ENCODE measurements around the gene REXO5. TPM values are rescaled to one million over a fixed set of nuclear protein-coding genes. Genes with fewer than 3 reads are reported as not detected.

Gene REXO5
- total and polyA plus RNA-seq, 2 of the 13 experiments (the other 11 are each of a cell fraction or from before 2014, with no cell fraction given): 5.9 to 13.1 TPM

DNA sequence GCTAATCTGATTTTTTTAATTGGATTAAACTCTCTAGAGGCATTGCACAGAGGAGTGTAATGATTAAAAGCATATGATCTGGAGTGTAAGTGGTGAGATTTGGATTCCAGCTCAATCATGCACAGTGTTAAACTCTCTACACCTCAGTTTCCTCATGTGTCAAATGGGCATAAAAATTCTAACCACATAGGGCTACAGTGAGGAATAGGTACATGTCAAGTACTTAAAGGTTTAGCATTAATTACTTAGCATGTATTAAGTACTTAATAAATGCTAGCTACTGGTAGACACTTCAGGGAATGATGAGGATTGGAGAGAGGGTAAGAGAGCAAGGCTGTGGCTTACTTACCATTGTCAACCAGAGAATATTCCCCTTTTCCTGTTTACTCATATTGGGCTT, 17.2 kb upstream of the REXO5 start:
- no peak for FAIRE-seq
- Histone ChIP-seq H3K9me3 (ENCODE audit: low read length) (no peaks in the 10 kb centered on the region), H3K4me1 (ENCODE audit: insufficient read depth, low read length) (no peaks in the 10 kb centered on the region), H4K20me1 (ENCODE audit: insufficient read depth, low read length) (no peaks in the 10 kb centered on the region), H3K4me3 (replicated peaks in 1 of 3; ENCODE audit: insufficient read depth in 1 of 3, low read depth in 2 of 3, low read length in 3 of 3) (no peak overlapping the region), H3K79me2 (ENCODE audit: insufficient read depth, low read length) (no peaks in the 10 kb centered on the region), H3K4me2 (ENCODE audit: low read depth, low read length) (no peak overlapping the region), H3K27ac (ENCODE audit: extremely low read length, insufficient read depth, low read length) (no peak overlapping the region), H3K36me3 (replicated peaks in 1 of 2; ENCODE audit: control insufficient read depth in 1 of 2, insufficient read depth in 2 of 2, low read length in 2 of 2) (peaks cover 0 to 3% of the 10 kb centered on the region in 2 experiments; a peak in 3 of 5 replicates), H3K9ac (ENCODE audit: insufficient read depth, low read depth, low read length) (no peak overlapping the region), H2AFZ (ENCODE audit: low read length) (no peak overlapping the region), H3K27me3 (ENCODE audit: control insufficient read depth in 1 of 2, insufficient read depth in 2 of 2, low read length in 2 of 2) (no peaks in the 10 kb centered on the region)
- no peak for ATAC-seq
- ChIA-PET POLR2A (interaction anchor here (0.7 kb wide), 1 partner anchor 17 kb away, joined by 3 read pairs; the partner anchor contains the start of gene ERI2), CTCF (ENCODE audit: low intra/inter-chr PET ratio, low total read pairs) (no interaction called here)
- TF ChIP-seq ZNF549 (CRISPR knock-in tag; IDR thresholded peaks at IDR 0.05): no peak
- TF ChIP-seq, protein P1, sequence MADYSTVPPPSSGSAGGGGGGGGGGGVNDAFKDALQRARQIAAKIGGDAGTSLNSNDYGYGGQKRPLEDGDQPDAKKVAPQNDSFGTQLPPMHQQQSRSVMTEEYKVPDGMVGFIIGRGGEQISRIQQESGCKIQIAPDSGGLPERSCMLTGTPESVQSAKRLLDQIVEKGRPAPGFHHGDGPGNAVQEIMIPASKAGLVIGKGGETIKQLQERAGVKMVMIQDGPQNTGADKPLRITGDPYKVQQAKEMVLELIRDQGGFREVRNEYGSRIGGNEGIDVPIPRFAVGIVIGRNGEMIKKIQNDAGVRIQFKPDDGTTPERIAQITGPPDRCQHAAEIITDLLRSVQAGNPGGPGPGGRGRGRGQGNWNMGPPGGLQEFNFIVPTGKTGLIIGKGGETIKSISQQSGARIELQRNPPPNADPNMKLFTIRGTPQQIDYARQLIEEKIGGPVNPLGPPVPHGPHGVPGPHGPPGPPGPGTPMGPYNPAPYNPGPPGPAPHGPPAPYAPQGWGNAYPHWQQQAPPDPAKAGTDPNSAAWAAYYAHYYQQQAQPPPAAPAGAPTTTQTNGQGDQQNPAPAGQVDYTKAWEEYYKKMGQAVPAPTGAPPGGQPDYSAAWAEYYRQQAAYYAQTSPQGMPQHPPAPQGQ (CRISPR knock-in tag; IDR thresholded peaks at IDR 0.05; ENCODE audit: borderline replicate concordance): no peak
- 0 out of 2 replicates have a peak, but pooled peaks have one; percentile 20 for TF ChIP-seq ZNF629 (CRISPR knock-in tag; conservative IDR thresholded peaks at IDR 0.05)
- TF ChIP-seq ZFP36L1 (CRISPR knock-in tag; IDR thresholded peaks at IDR 0.05): no peak
- TF ChIP-seq ZNF382 (CRISPR knock-in tag; IDR thresholded peaks at IDR 0.05; ENCODE audit: borderline replicate concordance): no peak
- no peak for TF ChIP-seq SMAD1 (CRISPR knock-in tag; IDR thresholded peaks at IDR 0.05; ENCODE audit: borderline replicate concordance, low read depth)
- intact Hi-C loops (cut with micrococcal nuclease; ENCODE audit: unreplicated experiment): no loop called here
- no TSS peak for BruUV-seq (replicated peaks)
- in situ Hi-C loops (cut with HindIII; ENCODE audit: extremely low pct_ligation_motif_present, low pct_unique_long_range_greater_than_20kb): no loop called here
- no peak for DNase-seq (ENCODE audit: low spot score)

All from HepG2 (cell line).